ENCODE measurements around the gene ATP7A. TPM values are rescaled to one million over a fixed set of nuclear protein-coding genes. Genes with fewer than 3 reads are reported as not detected.
"Not testable (repeated sequence)": the region's sequence is repeated elsewhere in the genome, so short reads cannot be mapped to it uniquely, and the experiment has no call there.

Gene ATP7A
- total RNA-seq, 1 experiment from 2014 or later = 6.3 TPM

- H2AFZ ChIP-seq (ENCODE audit: low read depth, low read length, poor library complexity, severe bottlenecking); intact Hi-C loops (cut with micrococcal nuclease); H4K20me1 ChIP-seq (ENCODE audit: insufficient read depth); H3K27me3 ChIP-seq (ENCODE audit: insufficient read depth, low read length); H3K27ac ChIP-seq (ENCODE audit: low read depth, low read length); H3K36me3 ChIP-seq (ENCODE audit: control insufficient read depth in 1 of 2, insufficient read depth in 2 of 2, low read length in 2 of 2); CTCF ChIA-PET; H3K9me3 ChIP-seq (ENCODE audit: control insufficient read depth in 1 of 2, insufficient read depth in 1 of 2, low read depth in 1 of 2, low read length in 2 of 2); H3K9me2 ChIP-seq (ENCODE audit: insufficient read depth); H3K9ac ChIP-seq (ENCODE audit: low read length); RAD21 ChIA-PET (ENCODE audit: low non-redundant PET in 1 of 2, low total read pairs in 2 of 2, uncharacterized antibody in 2 of 2, unreplicated experiment in 2 of 2); H3K4me1 ChIP-seq (ENCODE audit: control insufficient read depth in 1 of 2, insufficient read depth in 2 of 2, low read length in 2 of 2); H3K4me3 ChIP-seq (replicated peaks in 1 of 2; ENCODE audit: low read depth in 1 of 2, low read length in 2 of 2); ATAC-seq; BruUV-seq (replicated peaks); DNase-seq (ENCODE audit: low read depth, low spot score); H3K4me2 ChIP-seq (ENCODE audit: low read length); POLR2A ChIA-PET; H3K79me2 ChIP-seq (ENCODE audit: insufficient read depth, low read length): not testable (repeated sequence)
Observed at GRCh38 chrX:77919370-77919769, 8.9 kb downstream of the ATP7A start.

DNA sequence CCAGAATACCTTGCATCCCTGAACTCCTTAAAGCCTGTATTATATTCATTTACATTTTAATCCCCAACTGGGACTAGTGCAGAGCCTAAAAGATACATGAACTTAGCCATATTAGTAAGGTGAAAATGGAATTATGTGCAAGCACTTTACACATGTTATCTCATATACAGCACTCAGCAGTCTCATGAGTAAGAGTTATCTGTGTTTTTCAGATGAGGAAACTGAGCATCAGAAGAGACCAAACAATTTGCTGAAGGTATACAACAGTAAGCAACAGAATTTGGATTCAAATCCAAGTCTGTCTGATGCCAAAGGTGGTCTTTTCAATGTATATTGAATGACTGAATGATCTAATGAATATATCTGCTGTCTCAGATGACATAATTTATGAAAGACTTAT is 12.3 kb downstream of the ATP7A start:
- DNase-seq (ENCODE audit: low read depth, low spot score) (no peak), ATAC-seq (no peak)
- Histone ChIP-seq H3K4me1 (ENCODE audit: control insufficient read depth in 1 of 2, insufficient read depth in 2 of 2, low read length in 2 of 2) (no peaks in the 10 kb centered on the region), H3K4me2 (ENCODE audit: low read length) (no peak overlapping the region), H3K36me3 (ENCODE audit: control insufficient read depth in 1 of 2, insufficient read depth in 2 of 2, low read length in 2 of 2) (no peaks in the 10 kb centered on the region), H3K27ac (ENCODE audit: low read depth, low read length) (no peak overlapping the region), H3K79me2 (ENCODE audit: insufficient read depth, low read length) (no peaks in the 10 kb centered on the region), H3K27me3 (ENCODE audit: insufficient read depth, low read length) (no peaks in the 10 kb centered on the region), H3K9ac (ENCODE audit: low read length) (no peak overlapping the region), H4K20me1 (ENCODE audit: insufficient read depth) (no peaks in the 10 kb centered on the region), H3K9me2 (ENCODE audit: insufficient read depth) (no peaks in the 10 kb centered on the region), H2AFZ (ENCODE audit: low read depth, low read length, poor library complexity, severe bottlenecking) (no peak overlapping the region), H3K4me3 (replicated peaks in 1 of 2; ENCODE audit: low read depth in 1 of 2, low read length in 2 of 2) (no peak overlapping the region), H3K9me3 (ENCODE audit: control insufficient read depth in 1 of 2, insufficient read depth in 1 of 2, low read depth in 1 of 2, low read length in 2 of 2) (no peaks in the 10 kb centered on the region)
- ChIA-PET RAD21 (ENCODE audit: low non-redundant PET in 1 of 2, low total read pairs in 2 of 2, uncharacterized antibody in 2 of 2, unreplicated experiment in 2 of 2) (no interaction called here), CTCF (no interaction called here), POLR2A (no interaction called here)
- BruUV-seq (replicated peaks) = no TSS peak
- intact Hi-C loops (cut with micrococcal nuclease) = no loop called here
- TF ChIP-seq EZH2phosphoT487 (IDR thresholded peaks at IDR 0.05; ENCODE audit: borderline replicate concordance) (no peak), EGR1 (IDR thresholded peaks at IDR 0.05; ENCODE audit: low read depth) (no peak), SP1 (IDR thresholded peaks at IDR 0.05; ENCODE audit: low read depth) (no peak), ZFX (IDR thresholded peaks at IDR 0.05) (no peak), CBX3 (IDR thresholded peaks at IDR 0.05; ENCODE audit: low read depth) (no peak), CEBPB (IDR thresholded peaks at IDR 0.05; ENCODE audit: low read depth) (no peak), ZNF274 (IDR thresholded peaks at IDR 0.05; ENCODE audit: low read depth, low read length) (no peak), TCF7L2 (IDR thresholded peaks at IDR 0.05; ENCODE audit: borderline replicate concordance, extremely low read depth, insufficient read depth, insufficient read length) (no peak), FOSL1 (IDR thresholded peaks at IDR 0.05; ENCODE audit: low read depth) (no peak), SRF (IDR thresholded peaks at IDR 0.05; ENCODE audit: low read depth) (no peak), POLR2AphosphoS5 (IDR thresholded peaks at IDR 0.05; ENCODE audit: low read depth, low read length) (no peak), JUND (IDR thresholded peaks at IDR 0.05) (no peak), POLR2A (IDR thresholded peaks at IDR 0.05; ENCODE audit: borderline replicate concordance, extremely low read depth, insufficient read depth, insufficient read length) (no peak)
- TF ChIP-seq, protein P1, sequence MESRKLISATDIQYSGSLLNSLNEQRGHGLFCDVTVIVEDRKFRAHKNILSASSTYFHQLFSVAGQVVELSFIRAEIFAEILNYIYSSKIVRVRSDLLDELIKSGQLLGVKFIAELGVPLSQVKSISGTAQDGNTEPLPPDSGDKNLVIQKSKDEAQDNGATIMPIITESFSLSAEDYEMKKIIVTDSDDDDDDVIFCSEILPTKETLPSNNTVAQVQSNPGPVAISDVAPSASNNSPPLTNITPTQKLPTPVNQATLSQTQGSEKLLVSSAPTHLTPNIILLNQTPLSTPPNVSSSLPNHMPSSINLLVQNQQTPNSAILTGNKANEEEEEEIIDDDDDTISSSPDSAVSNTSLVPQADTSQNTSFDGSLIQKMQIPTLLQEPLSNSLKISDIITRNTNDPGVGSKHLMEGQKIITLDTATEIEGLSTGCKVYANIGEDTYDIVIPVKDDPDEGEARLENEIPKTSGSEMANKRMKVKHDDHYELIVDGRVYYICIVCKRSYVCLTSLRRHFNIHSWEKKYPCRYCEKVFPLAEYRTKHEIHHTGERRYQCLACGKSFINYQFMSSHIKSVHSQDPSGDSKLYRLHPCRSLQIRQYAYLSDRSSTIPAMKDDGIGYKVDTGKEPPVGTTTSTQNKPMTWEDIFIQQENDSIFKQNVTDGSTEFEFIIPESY (IDR thresholded peaks at IDR 0.05; ENCODE audit: extremely low read depth, insufficient replicate concordance, low read length) = no peak
- TF ChIP-seq, protein P2, sequence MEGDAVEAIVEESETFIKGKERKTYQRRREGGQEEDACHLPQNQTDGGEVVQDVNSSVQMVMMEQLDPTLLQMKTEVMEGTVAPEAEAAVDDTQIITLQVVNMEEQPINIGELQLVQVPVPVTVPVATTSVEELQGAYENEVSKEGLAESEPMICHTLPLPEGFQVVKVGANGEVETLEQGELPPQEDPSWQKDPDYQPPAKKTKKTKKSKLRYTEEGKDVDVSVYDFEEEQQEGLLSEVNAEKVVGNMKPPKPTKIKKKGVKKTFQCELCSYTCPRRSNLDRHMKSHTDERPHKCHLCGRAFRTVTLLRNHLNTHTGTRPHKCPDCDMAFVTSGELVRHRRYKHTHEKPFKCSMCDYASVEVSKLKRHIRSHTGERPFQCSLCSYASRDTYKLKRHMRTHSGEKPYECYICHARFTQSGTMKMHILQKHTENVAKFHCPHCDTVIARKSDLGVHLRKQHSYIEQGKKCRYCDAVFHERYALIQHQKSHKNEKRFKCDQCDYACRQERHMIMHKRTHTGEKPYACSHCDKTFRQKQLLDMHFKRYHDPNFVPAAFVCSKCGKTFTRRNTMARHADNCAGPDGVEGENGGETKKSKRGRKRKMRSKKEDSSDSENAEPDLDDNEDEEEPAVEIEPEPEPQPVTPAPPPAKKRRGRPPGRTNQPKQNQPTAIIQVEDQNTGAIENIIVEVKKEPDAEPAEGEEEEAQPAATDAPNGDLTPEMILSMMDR (IDR thresholded peaks at IDR 0.05 in 2 of 3, conservative IDR thresholded peaks at IDR 0.05 in 1 of 3; ENCODE audit: borderline replicate concordance in 1 of 3, insufficient read depth in 1 of 3, low read depth in 2 of 3, low read length in 2 of 3) = no peak
